Liver (tissue), 9 donors: Measurements from ENCODE around the gene MACROH2A2. TPM values are rescaled to one million over a fixed set of nuclear protein-coding genes. Genes with fewer than 3 reads are reported as not detected.
A peak's percentile ranks its signal among the peaks of the same experiment; 100 is the strongest.

Source experiments
- DNase-seq: peaks from one replicate; pipeline ENCODE4 v3.0.0-alpha.2; 2017; ENCODE audit warnings: low spot score
- H3K27ac ChIP-seq, 2 donors: one replicate each; pipeline ENCODE4 v1.7.0; 2013; ENCODE audit warnings: inconsistent platforms in 2 of 2, low read length in 2 of 2, control low read depth in 1 of 2, low read depth in 1 of 2, mild to moderate bottlenecking in 1 of 2
- H3K27me3 ChIP-seq, 4 donors: one replicate each; pipeline versions ENCODE4 v1.6.1 to v1.7.0; 2013; ENCODE audit warnings: low read length in 3 of 4, inconsistent platforms in 1 of 4, mild to moderate bottlenecking in 1 of 4, moderate library complexity in 1 of 4; ENCODE audit not compliant: control insufficient read depth in 4 of 4, insufficient read depth in 4 of 4
- H3K36me3 ChIP-seq, 4 donors: one replicate each; pipeline versions ENCODE4 v1.6.1 to v1.7.0; 2013; ENCODE audit warnings: low read length in 3 of 4, mild to moderate bottlenecking in 3 of 4, low read depth in 1 of 4, moderate library complexity in 1 of 4; ENCODE audit not compliant: control insufficient read depth in 4 of 4, insufficient read depth in 3 of 4
- H3K4me1 ChIP-seq, 4 donors: one replicate each; pipeline versions ENCODE4 v1.6.1 to v1.7.0; 2013; ENCODE audit warnings: low read length in 3 of 4, mild to moderate bottlenecking in 3 of 4, moderate library complexity in 1 of 4; ENCODE audit not compliant: control insufficient read depth in 4 of 4, insufficient read depth in 4 of 4
- H3K4me3 ChIP-seq, 3 donors: one replicate each; pipeline versions ENCODE4 v1.6.1 to v1.7.0; 2013; ENCODE audit warnings: low read length in 3 of 3, control low read depth in 1 of 3, low read depth in 1 of 3, mild to moderate bottlenecking in 1 of 3
- H3K9ac ChIP-seq, 2 donors: one replicate each; pipeline ENCODE4 v1.7.0; 2013; ENCODE audit warnings: low read length in 2 of 2, mild to moderate bottlenecking in 2 of 2, moderate library complexity in 2 of 2, control low read depth in 1 of 2, low read depth in 1 of 2
- H3K9me3 ChIP-seq, 4 donors: one replicate each; pipeline versions ENCODE4 v1.6.1 to v1.7.0; 2013; ENCODE audit warnings: low read length in 3 of 4; ENCODE audit not compliant: control insufficient read depth in 4 of 4
- EGR1 ChIP-seq, 2 donors: IDR thresholded peaks; 2 replicates each; pipeline ENCODE4 v1.6.1; 2016 to 2018; ENCODE audit warnings: antibody characterized with exemption in 2 of 2, low read depth in 2 of 2
- FOXA1 ChIP-seq: IDR thresholded peaks from 2 replicates; pipeline ENCODE4 v1.6.1; 2016; ENCODE audit warnings: antibody characterized with exemption
- FOXA2 ChIP-seq: IDR thresholded peaks from 2 replicates; pipeline ENCODE4 v1.6.1; 2016; ENCODE audit warnings: antibody characterized with exemption
- GABPA ChIP-seq, 2 donors: IDR thresholded peaks in 1 of 2; conservative IDR thresholded peaks in 1 of 2; 2 replicates each; pipeline ENCODE4 v1.6.1; 2016; ENCODE audit warnings: antibody characterized with exemption in 2 of 2, mild to moderate bottlenecking in 1 of 2, moderate library complexity in 1 of 2
- HNF4A ChIP-seq, 2 donors: conservative IDR thresholded peaks; 2 replicates each; pipeline ENCODE4 v1.6.1; 2016; ENCODE audit warnings: antibody characterized with exemption in 2 of 2, mild to moderate bottlenecking in 2 of 2
- HNF4G ChIP-seq: IDR thresholded peaks from 2 replicates; pipeline ENCODE4 v1.6.1; 2016; ENCODE audit warnings: antibody characterized with exemption
- JUND ChIP-seq, 2 donors: IDR thresholded peaks; 2 replicates each; pipeline ENCODE4 v1.6.1; 2016; ENCODE audit warnings: antibody characterized with exemption in 2 of 2
- NR2F2 ChIP-seq: IDR thresholded peaks from 2 replicates; pipeline ENCODE4 v1.6.1; 2016; ENCODE audit warnings: antibody characterized with exemption
- RAD21 ChIP-seq, 2 donors: IDR thresholded peaks; 2 replicates each; pipeline ENCODE4 v1.6.1; 2016; ENCODE audit warnings: antibody characterized with exemption in 2 of 2, mild to moderate bottlenecking in 2 of 2
- RXRA ChIP-seq, 2 donors: IDR thresholded peaks; 2 replicates each; pipeline ENCODE4 v1.6.1; 2017 to 2018; ENCODE audit warnings: antibody characterized with exemption in 2 of 2, mild to moderate bottlenecking in 1 of 2
- SP1 ChIP-seq: IDR thresholded peaks from 2 replicates; pipeline ENCODE4 v1.6.1; 2018; ENCODE audit warnings: antibody characterized with exemption, mild to moderate bottlenecking
- TAF1 ChIP-seq: conservative IDR thresholded peaks from 2 replicates; pipeline ENCODE4 v1.6.1; 2016; ENCODE audit warnings: antibody characterized with exemption, mild to moderate bottlenecking
- YY1 ChIP-seq: IDR thresholded peaks from 2 replicates; pipeline ENCODE4 v1.6.1; 2016; ENCODE audit warnings: antibody characterized with exemption, mild to moderate bottlenecking
- WGBS: extraction: QIAGEN DNeasy Blood & Tissue Kit; methylation state at CpG from one replicate; pipeline ENCODE4 v1.1.7; 2013; 5-methylcytosine and 5-hydroxymethylcytosine counted together
- polyA plus RNA-seq, 2 donors: library from polyadenylated mRNA; stranded (reverse) in 1 of 2; unstranded in 1 of 2; fragments of 200-250 nt in 1 of 2; fragments of >200 nt in 1 of 2; fragmentation: Nextera tagmentation in 1 of 2; extraction: Ambion mirVana in 1 of 2; gene quantifications; one replicate each; pipeline versions ENCODE4 v1.2.1 to v1.2.3, GENCODE V29; 2013 to 2015
- total RNA-seq, 2 donors: library from RNA; depleted of rRNA; stranded (reverse); fragments of >200 nt; gene quantifications; one replicate each; pipeline ENCODE4 v1.2.3, GENCODE V29; 2014
- TF ChIP-seq, protein P1 (sequence below): IDR thresholded peaks from 2 replicates; pipeline ENCODE4 v1.6.1; 2016; ENCODE audit warnings: antibody characterized with exemption, mild to moderate bottlenecking
- TF ChIP-seq, protein P2 (sequence below): IDR thresholded peaks from 2 replicates; pipeline ENCODE4 v1.6.1; 2016; ENCODE audit warnings: antibody characterized with exemption
- TF ChIP-seq, protein P3 (sequence below): fragments of 150-350 bp; IDR thresholded peaks from 2 replicates; pipeline ENCODE4 v1.5.1; 2017; ENCODE audit warnings: improper control_type of control experiment, low read depth, low read length; ENCODE audit not compliant: missing input control
- TF ChIP-seq, protein P4 (sequence below): IDR thresholded peaks from 2 replicates; pipeline ENCODE4 v1.6.1; 2016; ENCODE audit warnings: antibody characterized with exemption
- TF ChIP-seq, protein P5 (sequence below): IDR thresholded peaks from 2 replicates; pipeline ENCODE4 v1.6.1; 2016; ENCODE audit warnings: antibody characterized with exemption
- donor health status: healthy.
- donor health status: healthy.
- donor health status: healthy.
- donor health status: healthy.
- donor health status: healthy.

Gene MACROH2A2
- total and polyA plus RNA-seq, 4 donors, result 1.2 to 7.2 (median 3.4) TPM

DNA sequence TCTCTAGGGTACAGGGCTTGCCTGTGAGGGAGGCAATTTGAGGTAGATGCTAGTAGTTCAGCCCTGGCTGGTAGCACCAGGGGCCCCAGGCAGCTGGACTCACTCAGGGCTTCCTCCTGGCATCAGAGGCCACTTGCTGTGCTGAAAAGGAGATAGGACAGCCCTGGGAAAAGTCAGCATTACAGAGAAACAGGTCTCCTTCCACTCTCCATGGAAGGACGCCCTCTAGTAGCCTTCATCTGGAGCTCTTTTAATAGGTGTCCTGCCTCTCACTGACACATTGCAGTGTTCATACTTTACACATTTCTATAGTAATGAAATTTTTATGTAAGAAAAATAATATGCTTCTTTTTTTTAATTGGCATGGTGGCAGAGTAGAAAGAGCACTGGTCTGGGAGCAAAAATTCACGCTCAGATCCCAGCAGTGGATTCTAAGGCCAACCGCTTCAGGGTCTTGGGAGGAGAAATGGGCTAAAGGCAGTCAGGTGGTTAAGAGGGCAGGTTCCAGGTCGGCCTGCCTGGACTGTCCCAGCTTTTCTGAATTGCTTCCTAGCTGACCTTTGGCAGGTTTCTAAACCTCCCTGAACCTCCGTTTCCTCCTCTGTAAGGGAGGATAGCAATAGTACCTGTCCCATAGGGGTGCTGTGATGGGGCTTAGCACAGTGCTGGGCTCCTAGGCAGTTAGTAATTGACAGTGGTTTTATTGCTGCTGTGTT, 44.2 kb downstream of the MACROH2A2 start:
- TF ChIP-seq, protein P1, sequence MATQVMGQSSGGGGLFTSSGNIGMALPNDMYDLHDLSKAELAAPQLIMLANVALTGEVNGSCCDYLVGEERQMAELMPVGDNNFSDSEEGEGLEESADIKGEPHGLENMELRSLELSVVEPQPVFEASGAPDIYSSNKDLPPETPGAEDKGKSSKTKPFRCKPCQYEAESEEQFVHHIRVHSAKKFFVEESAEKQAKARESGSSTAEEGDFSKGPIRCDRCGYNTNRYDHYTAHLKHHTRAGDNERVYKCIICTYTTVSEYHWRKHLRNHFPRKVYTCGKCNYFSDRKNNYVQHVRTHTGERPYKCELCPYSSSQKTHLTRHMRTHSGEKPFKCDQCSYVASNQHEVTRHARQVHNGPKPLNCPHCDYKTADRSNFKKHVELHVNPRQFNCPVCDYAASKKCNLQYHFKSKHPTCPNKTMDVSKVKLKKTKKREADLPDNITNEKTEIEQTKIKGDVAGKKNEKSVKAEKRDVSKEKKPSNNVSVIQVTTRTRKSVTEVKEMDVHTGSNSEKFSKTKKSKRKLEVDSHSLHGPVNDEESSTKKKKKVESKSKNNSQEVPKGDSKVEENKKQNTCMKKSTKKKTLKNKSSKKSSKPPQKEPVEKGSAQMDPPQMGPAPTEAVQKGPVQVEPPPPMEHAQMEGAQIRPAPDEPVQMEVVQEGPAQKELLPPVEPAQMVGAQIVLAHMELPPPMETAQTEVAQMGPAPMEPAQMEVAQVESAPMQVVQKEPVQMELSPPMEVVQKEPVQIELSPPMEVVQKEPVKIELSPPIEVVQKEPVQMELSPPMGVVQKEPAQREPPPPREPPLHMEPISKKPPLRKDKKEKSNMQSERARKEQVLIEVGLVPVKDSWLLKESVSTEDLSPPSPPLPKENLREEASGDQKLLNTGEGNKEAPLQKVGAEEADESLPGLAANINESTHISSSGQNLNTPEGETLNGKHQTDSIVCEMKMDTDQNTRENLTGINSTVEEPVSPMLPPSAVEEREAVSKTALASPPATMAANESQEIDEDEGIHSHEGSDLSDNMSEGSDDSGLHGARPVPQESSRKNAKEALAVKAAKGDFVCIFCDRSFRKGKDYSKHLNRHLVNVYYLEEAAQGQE, result no peak
- TF ChIP-seq NR2F2 (peak; percentile 25), HNF4A (conservative IDR thresholded peaks at IDR 0.05) (peak; percentile 52 to 87), HNF4G (no peak), FOXA1 (no peak), RXRA (IDR thresholded peaks at IDR 0.05) (peak; percentile 40 to 63), RAD21 (IDR thresholded peaks at IDR 0.05) (no peak), JUND (IDR thresholded peaks at IDR 0.05) (no peak), EGR1 (IDR thresholded peaks at IDR 0.05; ENCODE audit: low read depth in 2 of 2) (no peak), GABPA (IDR thresholded peaks at IDR 0.05 in 1 of 2, conservative IDR thresholded peaks at IDR 0.05 in 1 of 2) (no peak), SP1 (no peak), YY1 (no peak), FOXA2 (no peak), TAF1 (no peak)
- TF ChIP-seq, protein P2, sequence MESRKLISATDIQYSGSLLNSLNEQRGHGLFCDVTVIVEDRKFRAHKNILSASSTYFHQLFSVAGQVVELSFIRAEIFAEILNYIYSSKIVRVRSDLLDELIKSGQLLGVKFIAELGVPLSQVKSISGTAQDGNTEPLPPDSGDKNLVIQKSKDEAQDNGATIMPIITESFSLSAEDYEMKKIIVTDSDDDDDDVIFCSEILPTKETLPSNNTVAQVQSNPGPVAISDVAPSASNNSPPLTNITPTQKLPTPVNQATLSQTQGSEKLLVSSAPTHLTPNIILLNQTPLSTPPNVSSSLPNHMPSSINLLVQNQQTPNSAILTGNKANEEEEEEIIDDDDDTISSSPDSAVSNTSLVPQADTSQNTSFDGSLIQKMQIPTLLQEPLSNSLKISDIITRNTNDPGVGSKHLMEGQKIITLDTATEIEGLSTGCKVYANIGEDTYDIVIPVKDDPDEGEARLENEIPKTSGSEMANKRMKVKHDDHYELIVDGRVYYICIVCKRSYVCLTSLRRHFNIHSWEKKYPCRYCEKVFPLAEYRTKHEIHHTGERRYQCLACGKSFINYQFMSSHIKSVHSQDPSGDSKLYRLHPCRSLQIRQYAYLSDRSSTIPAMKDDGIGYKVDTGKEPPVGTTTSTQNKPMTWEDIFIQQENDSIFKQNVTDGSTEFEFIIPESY, result no peak
- TF ChIP-seq, protein P3, sequence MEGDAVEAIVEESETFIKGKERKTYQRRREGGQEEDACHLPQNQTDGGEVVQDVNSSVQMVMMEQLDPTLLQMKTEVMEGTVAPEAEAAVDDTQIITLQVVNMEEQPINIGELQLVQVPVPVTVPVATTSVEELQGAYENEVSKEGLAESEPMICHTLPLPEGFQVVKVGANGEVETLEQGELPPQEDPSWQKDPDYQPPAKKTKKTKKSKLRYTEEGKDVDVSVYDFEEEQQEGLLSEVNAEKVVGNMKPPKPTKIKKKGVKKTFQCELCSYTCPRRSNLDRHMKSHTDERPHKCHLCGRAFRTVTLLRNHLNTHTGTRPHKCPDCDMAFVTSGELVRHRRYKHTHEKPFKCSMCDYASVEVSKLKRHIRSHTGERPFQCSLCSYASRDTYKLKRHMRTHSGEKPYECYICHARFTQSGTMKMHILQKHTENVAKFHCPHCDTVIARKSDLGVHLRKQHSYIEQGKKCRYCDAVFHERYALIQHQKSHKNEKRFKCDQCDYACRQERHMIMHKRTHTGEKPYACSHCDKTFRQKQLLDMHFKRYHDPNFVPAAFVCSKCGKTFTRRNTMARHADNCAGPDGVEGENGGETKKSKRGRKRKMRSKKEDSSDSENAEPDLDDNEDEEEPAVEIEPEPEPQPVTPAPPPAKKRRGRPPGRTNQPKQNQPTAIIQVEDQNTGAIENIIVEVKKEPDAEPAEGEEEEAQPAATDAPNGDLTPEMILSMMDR, result no peak
- TF ChIP-seq, protein P4, sequence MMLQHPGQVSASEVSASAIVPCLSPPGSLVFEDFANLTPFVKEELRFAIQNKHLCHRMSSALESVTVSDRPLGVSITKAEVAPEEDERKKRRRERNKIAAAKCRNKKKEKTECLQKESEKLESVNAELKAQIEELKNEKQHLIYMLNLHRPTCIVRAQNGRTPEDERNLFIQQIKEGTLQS, result no peak
- TF ChIP-seq, protein P5, sequence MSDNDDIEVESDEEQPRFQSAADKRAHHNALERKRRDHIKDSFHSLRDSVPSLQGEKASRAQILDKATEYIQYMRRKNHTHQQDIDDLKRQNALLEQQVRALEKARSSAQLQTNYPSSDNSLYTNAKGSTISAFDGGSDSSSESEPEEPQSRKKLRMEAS, result no peak
- H3K27me3 ChIP-seq, result no peaks in the 10 kb centered on the region
- no peak for DNase-seq
- no peak overlapping the region for H3K4me3 ChIP-seq
- H3K36me3 ChIP-seq, result peaks cover 0 to 5% (median 1%) of the 10 kb centered on the region in 4 donors
- 76% methylated on average over 5 of the region's 5 CpGs for WGBS
- no peak overlapping the region for H3K9ac ChIP-seq
- H3K9me3 ChIP-seq, result no peaks in the 10 kb centered on the region
- no peak overlapping the region for H3K27ac ChIP-seq
- peaks cover 0 to 12% (median 2%) of the 10 kb centered on the region in 4 donors for H3K4me1 ChIP-seq
